Measurements from ENCODE around the gene NR1H3.

NR1H3 gene

GRCh38 chr11:47233989-47234668 lies 23.7 kb upstream of the NR1H3 start:
- TF ChIP-seq, protein P1, sequence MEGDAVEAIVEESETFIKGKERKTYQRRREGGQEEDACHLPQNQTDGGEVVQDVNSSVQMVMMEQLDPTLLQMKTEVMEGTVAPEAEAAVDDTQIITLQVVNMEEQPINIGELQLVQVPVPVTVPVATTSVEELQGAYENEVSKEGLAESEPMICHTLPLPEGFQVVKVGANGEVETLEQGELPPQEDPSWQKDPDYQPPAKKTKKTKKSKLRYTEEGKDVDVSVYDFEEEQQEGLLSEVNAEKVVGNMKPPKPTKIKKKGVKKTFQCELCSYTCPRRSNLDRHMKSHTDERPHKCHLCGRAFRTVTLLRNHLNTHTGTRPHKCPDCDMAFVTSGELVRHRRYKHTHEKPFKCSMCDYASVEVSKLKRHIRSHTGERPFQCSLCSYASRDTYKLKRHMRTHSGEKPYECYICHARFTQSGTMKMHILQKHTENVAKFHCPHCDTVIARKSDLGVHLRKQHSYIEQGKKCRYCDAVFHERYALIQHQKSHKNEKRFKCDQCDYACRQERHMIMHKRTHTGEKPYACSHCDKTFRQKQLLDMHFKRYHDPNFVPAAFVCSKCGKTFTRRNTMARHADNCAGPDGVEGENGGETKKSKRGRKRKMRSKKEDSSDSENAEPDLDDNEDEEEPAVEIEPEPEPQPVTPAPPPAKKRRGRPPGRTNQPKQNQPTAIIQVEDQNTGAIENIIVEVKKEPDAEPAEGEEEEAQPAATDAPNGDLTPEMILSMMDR (IDR thresholded peaks at IDR 0.05; ENCODE audit: low read depth, low read length), result peak; percentile 46
- DNase-seq (ENCODE audit: low read depth in 2 of 2), result peak; percentile 85 to 91
- peak overlapping the region in 1 of 2 donors; percentile 24 for H3K4me3 ChIP-seq (replicated peaks in 1 of 2; ENCODE audit: low read depth in 2 of 2, low read length in 2 of 2)

GRCh38 chr11:47234669-47235100 lies 23.1 kb upstream of the NR1H3 start:
- H3K4me3 ChIP-seq (replicated peaks in 1 of 2; ENCODE audit: low read depth in 2 of 2, low read length in 2 of 2), result peak overlapping the region in 1 of 2 donors; percentile 24
- peak; percentile 48 to 64 for DNase-seq (ENCODE audit: low read depth in 2 of 2)
- TF ChIP-seq, protein P1 (IDR thresholded peaks at IDR 0.05; ENCODE audit: low read depth, low read length), result no peak

DNA sequence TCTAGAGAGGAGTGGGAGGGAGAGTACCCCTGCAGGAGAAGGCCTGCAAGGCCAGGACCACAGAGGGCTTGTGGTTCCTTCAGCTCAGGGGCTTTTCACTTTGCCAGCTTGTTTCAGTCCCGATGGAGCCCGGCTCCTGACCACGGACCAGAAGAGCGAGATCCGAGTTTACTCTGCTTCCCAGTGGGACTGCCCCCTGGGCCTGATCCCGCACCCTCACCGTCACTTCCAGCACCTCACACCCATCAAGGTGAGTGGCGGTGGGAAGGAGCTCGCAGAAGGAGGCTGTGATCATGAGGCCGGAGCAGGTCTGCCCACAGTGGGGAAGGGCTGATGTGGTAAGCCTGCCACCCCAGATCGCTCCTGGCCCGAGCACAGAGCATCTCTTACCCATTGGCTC lies 22.6 kb upstream of the NR1H3 start:
- H3K4me3 ChIP-seq (replicated peaks in 1 of 2; ENCODE audit: low read depth in 2 of 2, low read length in 2 of 2), result no peak overlapping the region
- TF ChIP-seq, protein P1 (IDR thresholded peaks at IDR 0.05; ENCODE audit: low read depth, low read length), result no peak
- no peak for DNase-seq (ENCODE audit: low read depth in 2 of 2)

- TF ChIP-seq, protein P1 (IDR thresholded peaks at IDR 0.05; ENCODE audit: low read depth, low read length), result no peak
- peak; percentile 21 to 56 for DNase-seq (ENCODE audit: low read depth in 2 of 2)
- no peak overlapping the region for H3K4me3 ChIP-seq (replicated peaks in 1 of 2; ENCODE audit: low read depth in 2 of 2, low read length in 2 of 2)
Observed at GRCh38 chr11:47236482-47236881, 21.3 kb upstream of the NR1H3 start.

DNA sequence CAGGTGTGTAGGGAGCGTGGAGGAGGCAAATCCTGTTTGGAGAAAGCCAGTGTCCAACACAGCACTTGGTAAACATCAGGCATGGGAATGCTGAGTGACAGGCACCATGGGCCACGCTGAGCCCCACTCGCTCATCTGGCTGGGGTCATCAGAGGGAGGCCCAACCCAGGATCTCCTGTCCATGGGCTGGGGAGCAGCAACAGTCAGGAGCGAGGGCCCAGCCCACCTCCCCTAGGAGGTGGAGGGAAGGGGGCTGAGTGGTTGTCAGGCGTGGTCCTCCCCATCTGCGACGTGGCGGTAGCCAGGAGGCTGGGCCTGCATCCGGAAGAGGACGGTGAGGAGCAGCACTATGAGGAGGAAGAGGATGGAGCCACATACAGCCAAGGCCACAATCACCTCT lies 17.9 kb upstream of the NR1H3 start:
- TF ChIP-seq, protein P1 (IDR thresholded peaks at IDR 0.05; ENCODE audit: low read depth, low read length), result no peak
- DNase-seq (ENCODE audit: low read depth in 2 of 2), result no peak
- no peak overlapping the region for H3K4me3 ChIP-seq (replicated peaks in 1 of 2; ENCODE audit: low read depth in 2 of 2, low read length in 2 of 2)

DNA sequence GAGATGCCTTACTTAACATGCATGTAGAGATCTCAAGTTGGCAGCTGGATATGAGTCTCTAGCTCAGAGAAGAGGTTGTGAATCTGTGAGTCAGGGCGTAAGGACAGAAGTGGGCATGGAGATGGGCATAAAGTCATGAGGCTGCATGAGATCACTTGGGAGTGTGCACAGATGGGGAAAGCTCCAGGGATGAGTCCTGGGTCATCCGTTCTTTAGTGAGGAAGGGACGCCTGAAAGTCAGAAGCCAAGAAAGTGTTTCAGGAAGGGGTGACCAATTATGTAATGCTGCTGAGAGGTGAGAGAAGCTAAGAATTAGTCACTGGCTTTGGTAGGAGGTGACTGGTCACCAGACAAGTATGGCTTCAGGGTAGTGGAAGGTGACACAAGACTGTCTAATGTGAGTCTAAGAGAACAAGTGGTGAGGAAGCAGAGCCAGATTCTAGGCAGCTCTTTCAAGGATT lies 15.9 kb upstream of the NR1H3 start:
- peak in 1 of 2 donors; percentile 43 for DNase-seq (ENCODE audit: low read depth in 2 of 2)
- no peak overlapping the region for H3K4me3 ChIP-seq (replicated peaks in 1 of 2; ENCODE audit: low read depth in 2 of 2, low read length in 2 of 2)

More for the DNA sequence above, 15.9 kb upstream of the NR1H3 start:
- TF ChIP-seq, protein P1 (IDR thresholded peaks at IDR 0.05; ENCODE audit: low read depth, low read length), result no peak
